ENCODE measurements around the gene SLC14A1.

- TF ChIP-seq EZH2 (IDR thresholded peaks at IDR 0.05; ENCODE audit: low read length, unreplicated experiment): no peak
- no peak for TF ChIP-seq CTCF (conservative IDR thresholded peaks at IDR 0.05; ENCODE audit: low read depth, low read length)
- no peak for TF ChIP-seq EZH2phosphoT487 (IDR thresholded peaks at IDR 0.05; ENCODE audit: borderline replicate concordance, low read length)
Observed at GRCh38 chr18:45774065-45774521, 50.1 kb downstream of the SLC14A1 start.

Measured in PC-3 (cell line).